ENCODE data around the gene ZNF280A. TPM values are rescaled to one million over a fixed set of nuclear protein-coding genes. Genes with fewer than 3 reads are reported as not detected.
"Not testable (repeated sequence)": the region's sequence is repeated elsewhere in the genome, so short reads cannot be mapped to it uniquely, and the experiment has no call there.

Gene ZNF280A
- total RNA-seq, 1 experiment from 2014 or later, result 1.9 TPM

- H3K27ac ChIP-seq, H3K27me3 ChIP-seq, DNase-seq, H3K36me3 ChIP-seq, H3K4me3 ChIP-seq: not testable (repeated sequence)
- peaks cover 20% of the 10 kb centered on the region for H3K4me1 ChIP-seq
- peaks cover 15% of the 10 kb centered on the region for H3K9me3 ChIP-seq (replicated peaks)
Observed at GRCh38 chr22:22510833-22511232, 9.2 kb downstream of the ZNF280A start.

- H3K4me3 ChIP-seq, DNase-seq, H3K27ac ChIP-seq, H3K27me3 ChIP-seq, H3K36me3 ChIP-seq: not testable (repeated sequence)
- Histone ChIP-seq H3K4me1 (peaks cover 11% of the 10 kb centered on the region), H3K9me3 (replicated peaks) (peaks cover 15% of the 10 kb centered on the region)
Observed at GRCh38 chr22:22509912-22510311, 10.2 kb downstream of the ZNF280A start.

- peaks cover 15% of the 10 kb centered on the region for H3K9me3 ChIP-seq (replicated peaks)
- no peaks in the 10 kb centered on the region; the same call in 1 of the 2 replicates for H3K4me1 ChIP-seq
- no peak within 1 kb of the TSS for H3K27ac ChIP-seq
- no peak within 1 kb of the TSS for H3K4me3 ChIP-seq
- no peaks in the 10 kb centered on the region for H3K36me3 ChIP-seq
- H3K27me3 ChIP-seq, result no peaks in the 10 kb centered on the region
- no peak for DNase-seq
Observed at GRCh38 chr22:22508274-22509176, 11.5 kb downstream of the ZNF280A start, which contains the start of gene ZNF280B. Gene ZNF280B (minus strand): TSS chr22:22508742. CDS start chr22:22489398, 19,344 bp downstream.

GRCh38 chr22:22507743-22508273 lies 12.3 kb downstream of the ZNF280A start:
- H3K9me3 ChIP-seq (replicated peaks), result peaks cover 14% of the 10 kb centered on the region
- H3K36me3 ChIP-seq, result no peaks in the 10 kb centered on the region
- DNase-seq, result no peak
- H3K27ac ChIP-seq, result no peak overlapping the region
- no peaks in the 10 kb centered on the region for H3K4me1 ChIP-seq
- no peaks in the 10 kb centered on the region for H3K27me3 ChIP-seq
- H3K4me3 ChIP-seq, result no peak overlapping the region

- Histone ChIP-seq H3K9me3 (replicated peaks) (peaks cover 11% of the 10 kb centered on the region), H3K27me3 (no peaks in the 10 kb centered on the region), H3K27ac (no peak overlapping the region), H3K4me1 (no peaks in the 10 kb centered on the region), H3K4me3 (no peak overlapping the region), H3K36me3 (no peaks in the 10 kb centered on the region)
- no peak for DNase-seq
Observed at GRCh38 chr22:22506736-22507135, 13.3 kb downstream of the ZNF280A start.

- H3K27me3 ChIP-seq, result no peaks in the 10 kb centered on the region
Observed at GRCh38 chr22:22498267-22498666, 21.8 kb downstream of the ZNF280A start.

GRCh38 chr22:22491589-22491988 lies 28.5 kb downstream of the ZNF280A start:
- not testable (repeated sequence) for H3K36me3 ChIP-seq; H3K27me3 ChIP-seq; H3K9me3 ChIP-seq (replicated peaks); H3K27ac ChIP-seq; DNase-seq; H3K4me3 ChIP-seq; H3K4me1 ChIP-seq

More at GRCh38 chr22:22498267-22498666, 21.8 kb downstream of the ZNF280A start:
- no peak overlapping the region for H3K27ac ChIP-seq
- no peak overlapping the region for H3K4me3 ChIP-seq
- H3K36me3 ChIP-seq, result no peaks in the 10 kb centered on the region
- no peaks in the 10 kb centered on the region for H3K9me3 ChIP-seq (replicated peaks)
- no peak for DNase-seq
- H3K4me1 ChIP-seq, result no peaks in the 10 kb centered on the region

- Histone ChIP-seq H3K4me1 (peaks cover 9% of the 10 kb centered on the region), H3K9me3 (replicated peaks) (no peaks in the 10 kb centered on the region), H3K36me3 (no peaks in the 10 kb centered on the region), H3K4me3 (peak overlapping the region; percentile 38), H3K27ac (peak overlapping the region; percentile 75), H3K27me3 (no peaks in the 10 kb centered on the region)
- DNase-seq, result no peak
Observed at GRCh38 chr22:22488736-22489135, 31.3 kb downstream of the ZNF280A start.

GRCh38 chr22:22487869-22488597 lies 32.0 kb downstream of the ZNF280A start:
- peak overlapping the region; percentile 75 for H3K27ac ChIP-seq
- no peaks in the 10 kb centered on the region for H3K27me3 ChIP-seq
- DNase-seq, result peak; percentile 84 to 91
- H3K9me3 ChIP-seq (replicated peaks), result no peaks in the 10 kb centered on the region
- H3K4me1 ChIP-seq, result peaks cover 9% of the 10 kb centered on the region
- H3K36me3 ChIP-seq, result no peaks in the 10 kb centered on the region
- peak overlapping the region; percentile 38 for H3K4me3 ChIP-seq

- Histone ChIP-seq H3K9me3 (replicated peaks) (no peaks in the 10 kb centered on the region), H3K36me3 (no peaks in the 10 kb centered on the region), H3K27me3 (no peaks in the 10 kb centered on the region), H3K27ac (no peak overlapping the region), H3K4me3 (no peak overlapping the region), H3K4me1 (peaks cover 9% of the 10 kb centered on the region)
- no peak for DNase-seq
Observed at GRCh38 chr22:22487059-22487458, 33.0 kb downstream of the ZNF280A start.

GRCh38 chr22:22486132-22486899 lies 33.8 kb downstream of the ZNF280A start:
- Histone ChIP-seq H3K27ac (no peak overlapping the region), H3K9me3 (replicated peaks) (no peaks in the 10 kb centered on the region), H3K4me3 (no peak overlapping the region), H3K36me3 (no peaks in the 10 kb centered on the region), H3K27me3 (no peaks in the 10 kb centered on the region), H3K4me1 (peaks cover 9% of the 10 kb centered on the region)
- DNase-seq, result no peak

- no peaks in the 10 kb centered on the region for H3K27me3 ChIP-seq
- H3K4me3 ChIP-seq, result no peak overlapping the region
- DNase-seq, result no peak
- H3K36me3 ChIP-seq, result no peaks in the 10 kb centered on the region
- H3K4me1 ChIP-seq, result peaks cover 9% of the 10 kb centered on the region
- no peaks in the 10 kb centered on the region for H3K9me3 ChIP-seq (replicated peaks)
- H3K27ac ChIP-seq, result no peak overlapping the region
Observed at GRCh38 chr22:22485524-22485923, 34.5 kb downstream of the ZNF280A start.

- H3K4me1 ChIP-seq, result peaks cover 7% of the 10 kb centered on the region
- H3K27ac ChIP-seq, result no peak overlapping the region
- H3K27me3 ChIP-seq, result no peaks in the 10 kb centered on the region
- H3K4me3 ChIP-seq, result no peak overlapping the region
- no peaks in the 10 kb centered on the region for H3K36me3 ChIP-seq
- no peak for DNase-seq
- no peaks in the 10 kb centered on the region for H3K9me3 ChIP-seq (replicated peaks)
Observed at GRCh38 chr22:22484023-22484422, 36.0 kb downstream of the ZNF280A start.

GRCh38 chr22:22480940-22481339 lies 39.1 kb downstream of the ZNF280A start:
- Histone ChIP-seq H3K27me3 (no peaks in the 10 kb centered on the region), H3K4me3 (no peak overlapping the region), H3K9me3 (replicated peaks) (no peaks in the 10 kb centered on the region), H3K27ac (no peak overlapping the region), H3K4me1 (no peaks in the 10 kb centered on the region), H3K36me3 (no peaks in the 10 kb centered on the region)
- no peak for DNase-seq

Measured in SJCRH30 (cell line).